ENCODE data around the gene C2orf76. TPM values are rescaled to one million over a fixed set of nuclear protein-coding genes. Genes with fewer than 3 reads are reported as not detected.
A peak's percentile ranks its signal among the peaks of the same experiment; 100 is the strongest.
"Not testable (repeated sequence)": the region's sequence is repeated elsewhere in the genome, so short reads cannot be mapped to it uniquely, and the experiment has no call there.

C2orf76 gene
- total RNA-seq, 2 experiments from 2014 or later, result 8.9 to 9.9 TPM

DNA sequence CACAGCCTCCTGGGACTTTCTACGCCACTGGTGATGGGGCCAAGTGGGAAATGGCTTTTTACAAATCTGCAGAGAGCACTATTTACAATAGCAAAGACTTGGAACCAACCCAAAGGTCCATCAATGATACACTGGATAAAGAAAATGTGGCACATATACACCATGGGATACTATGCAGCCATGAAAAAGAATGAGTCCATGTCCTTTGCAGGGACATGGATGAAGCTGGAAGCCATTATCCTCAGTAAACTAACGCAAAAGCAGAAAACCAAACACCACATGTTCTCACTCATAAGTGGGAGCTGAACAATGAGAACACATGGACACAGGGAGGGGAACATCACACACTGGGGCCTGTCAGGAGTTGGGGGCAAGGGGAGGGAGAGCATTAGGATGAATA, 88.2 kb downstream of the C2orf76 start:
- POLR2A ChIA-PET; DNase-seq; H3K9me3 Mint-ChIP-seq (ENCODE audit: low read depth); H3K27me3 Mint-ChIP-seq; H3K27ac Mint-ChIP-seq; CTCF ChIA-PET; intact Hi-C loops (cut with DNase I, micrococcal nuclease); H3K4me1 Mint-ChIP-seq; H3K36me3 Mint-ChIP-seq (ENCODE audit: low read depth); H3K4me3 Mint-ChIP-seq; ATAC-seq: not testable (repeated sequence)

DNA sequence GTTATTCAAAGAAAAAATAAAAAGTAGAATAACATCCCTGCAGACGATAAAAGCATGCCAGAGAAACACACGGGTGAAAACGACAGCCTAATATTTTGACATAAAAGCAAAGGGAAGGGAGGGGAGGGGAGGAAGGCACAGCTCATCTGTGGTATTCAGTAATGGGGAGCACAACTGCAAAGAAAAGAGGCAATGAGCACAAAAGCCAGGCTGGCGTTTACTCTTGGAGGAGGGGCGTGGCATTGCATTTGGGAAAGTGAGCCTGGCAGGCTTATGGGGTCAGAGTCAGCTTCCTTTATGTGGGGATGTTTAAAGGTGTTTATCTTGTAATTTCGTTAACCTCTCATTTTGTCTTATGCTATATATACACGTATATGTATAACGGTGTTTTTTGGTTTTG, 89.8 kb downstream of the C2orf76 start:
- Mint-ChIP-seq H3K27ac (no peak overlapping the region), H3K4me1 (no peaks in the 10 kb centered on the region), H3K4me3 (no peak overlapping the region), H3K36me3 (ENCODE audit: low read depth) (no peaks in the 10 kb centered on the region), H3K9me3 (ENCODE audit: low read depth) (no peaks in the 10 kb centered on the region), H3K27me3 (peaks cover 2% of the 10 kb centered on the region)
- ChIA-PET CTCF (interaction anchor here (0.6 kb wide), 1 partner anchor 42 kb away, joined by 3 read pairs; no protein-coding TSS in a partner anchor), POLR2A (no interaction called here)
- intact Hi-C loops (cut with DNase I, micrococcal nuclease), result no loop called here
- ATAC-seq (no peak), DNase-seq (no peak)

DNA sequence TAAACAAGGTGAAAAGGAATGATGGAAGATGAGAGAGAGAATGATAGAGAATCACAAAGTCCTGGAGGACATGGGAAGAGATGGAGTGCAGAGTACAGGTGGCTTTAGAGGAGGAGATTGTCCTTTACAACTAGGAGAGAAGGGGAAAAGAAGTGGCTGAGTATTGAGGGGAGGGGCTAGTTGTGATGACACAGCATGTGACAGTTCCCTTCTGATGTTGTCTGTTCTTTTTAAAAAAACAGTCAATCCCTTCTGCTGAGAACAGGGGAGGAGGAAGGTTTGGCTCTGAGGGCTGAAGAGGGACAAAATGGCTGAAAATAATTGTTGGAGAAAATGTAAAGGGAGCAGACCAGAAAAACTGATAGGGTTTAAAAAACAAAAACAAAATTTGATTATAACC, 99.0 kb downstream of the C2orf76 start:
- no peak for DNase-seq
- CTCF ChIA-PET, result interaction anchor here (1.8 kb wide), 1 partner anchor 386 kb away, joined by 8 read pairs; no protein-coding TSS in a partner anchor
- POLR2A ChIA-PET, result no interaction called here
- no peak overlapping the region for H3K27ac Mint-ChIP-seq
- peaks cover under 1% of the 10 kb centered on the region for H3K27me3 Mint-ChIP-seq
- no peak for ATAC-seq
- no peaks in the 10 kb centered on the region for H3K36me3 Mint-ChIP-seq (ENCODE audit: low read depth)
- intact Hi-C loops (cut with DNase I, micrococcal nuclease), result loop anchor here (5.0 kb wide), 2 partner anchors 255 to 385 kb away; no protein-coding TSS in a partner anchor
- no peaks in the 10 kb centered on the region for H3K4me1 Mint-ChIP-seq
- no peak overlapping the region for H3K4me3 Mint-ChIP-seq
- no peaks in the 10 kb centered on the region for H3K9me3 Mint-ChIP-seq (ENCODE audit: low read depth)

DNA sequence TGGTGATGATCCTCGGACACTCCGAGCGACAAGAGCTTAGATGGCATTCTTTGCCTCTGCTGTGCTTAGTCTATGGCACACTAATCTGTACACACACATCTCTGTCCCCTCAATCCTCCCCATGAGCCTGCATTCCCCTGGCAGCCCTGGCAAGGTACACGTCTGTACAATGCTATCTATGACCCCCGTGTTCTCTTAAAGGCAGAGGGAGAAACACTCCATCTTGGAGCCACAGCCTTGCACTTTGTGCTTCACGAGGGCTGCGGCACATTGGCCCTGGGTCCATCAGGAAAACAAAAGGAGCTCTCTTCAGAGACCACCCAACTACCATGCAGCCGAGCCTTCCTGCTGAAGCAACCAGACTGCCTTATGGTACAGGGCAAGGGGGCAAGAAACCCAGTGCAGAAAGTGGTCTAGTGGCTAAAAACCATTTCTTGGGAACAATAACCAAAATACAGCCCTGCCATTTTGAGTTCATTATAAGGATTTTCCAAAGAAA, 100.5 kb downstream of the C2orf76 start:
- no peak overlapping the region for H3K4me3 Mint-ChIP-seq
- no peaks in the 10 kb centered on the region for H3K27me3 Mint-ChIP-seq
- H3K9me3 Mint-ChIP-seq (ENCODE audit: low read depth), result no peaks in the 10 kb centered on the region
- no peaks in the 10 kb centered on the region for H3K4me1 Mint-ChIP-seq
- ATAC-seq (no peak), DNase-seq (no peak)
- ChIA-PET CTCF (interaction anchor here (0.6 to 1.8 kb wide), 6 partner anchors 14 to 385 kb away, joined by 3 to 8 read pairs (median 4); no protein-coding TSS in a partner anchor), POLR2A (no interaction called here)
- no peak overlapping the region for H3K27ac Mint-ChIP-seq
- intact Hi-C loops (cut with DNase I, micrococcal nuclease), result loop anchor here (5.0 kb wide), 2 partner anchors 254 to 384 kb away; no protein-coding TSS in a partner anchor
- H3K36me3 Mint-ChIP-seq (ENCODE audit: low read depth), result no peaks in the 10 kb centered on the region

DNA sequence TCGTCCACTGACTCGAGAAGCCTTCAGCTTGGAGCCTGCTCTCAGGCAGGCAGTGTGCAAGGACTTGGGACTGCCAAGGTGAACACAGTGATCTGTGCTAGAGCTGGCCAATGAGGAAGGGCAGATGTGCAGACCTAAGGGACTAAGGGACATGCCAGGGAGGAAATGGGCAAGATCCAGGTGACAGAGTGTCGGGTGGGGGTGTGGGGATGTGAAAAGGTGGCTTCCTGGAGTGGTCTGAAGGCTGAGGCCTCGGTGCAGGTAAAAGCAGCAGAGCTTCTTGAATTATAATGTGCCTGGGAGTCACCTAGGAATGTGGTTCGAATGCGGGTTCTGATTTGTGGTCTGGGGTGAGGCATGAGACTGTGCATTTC, 101.0 kb downstream of the C2orf76 start:
- Mint-ChIP-seq H3K4me3 (no peak overlapping the region), H3K27ac (no peak overlapping the region), H3K9me3 (ENCODE audit: low read depth) (no peaks in the 10 kb centered on the region), H3K36me3 (ENCODE audit: low read depth) (no peaks in the 10 kb centered on the region), H3K4me1 (no peaks in the 10 kb centered on the region), H3K27me3 (no peaks in the 10 kb centered on the region)
- ATAC-seq (no peak), DNase-seq (no peak)
- intact Hi-C loops (cut with DNase I, micrococcal nuclease), result loop anchor here (1.0 to 5.0 kb wide), 3 partner anchors 253 to 383 kb away; no protein-coding TSS in a partner anchor
- ChIA-PET CTCF (interaction anchor here (1.1 to 1.8 kb wide), 5 partner anchors 14 to 384 kb away, joined by 3 to 8 read pairs (median 5); no protein-coding TSS in a partner anchor), POLR2A (no interaction called here)

DNA sequence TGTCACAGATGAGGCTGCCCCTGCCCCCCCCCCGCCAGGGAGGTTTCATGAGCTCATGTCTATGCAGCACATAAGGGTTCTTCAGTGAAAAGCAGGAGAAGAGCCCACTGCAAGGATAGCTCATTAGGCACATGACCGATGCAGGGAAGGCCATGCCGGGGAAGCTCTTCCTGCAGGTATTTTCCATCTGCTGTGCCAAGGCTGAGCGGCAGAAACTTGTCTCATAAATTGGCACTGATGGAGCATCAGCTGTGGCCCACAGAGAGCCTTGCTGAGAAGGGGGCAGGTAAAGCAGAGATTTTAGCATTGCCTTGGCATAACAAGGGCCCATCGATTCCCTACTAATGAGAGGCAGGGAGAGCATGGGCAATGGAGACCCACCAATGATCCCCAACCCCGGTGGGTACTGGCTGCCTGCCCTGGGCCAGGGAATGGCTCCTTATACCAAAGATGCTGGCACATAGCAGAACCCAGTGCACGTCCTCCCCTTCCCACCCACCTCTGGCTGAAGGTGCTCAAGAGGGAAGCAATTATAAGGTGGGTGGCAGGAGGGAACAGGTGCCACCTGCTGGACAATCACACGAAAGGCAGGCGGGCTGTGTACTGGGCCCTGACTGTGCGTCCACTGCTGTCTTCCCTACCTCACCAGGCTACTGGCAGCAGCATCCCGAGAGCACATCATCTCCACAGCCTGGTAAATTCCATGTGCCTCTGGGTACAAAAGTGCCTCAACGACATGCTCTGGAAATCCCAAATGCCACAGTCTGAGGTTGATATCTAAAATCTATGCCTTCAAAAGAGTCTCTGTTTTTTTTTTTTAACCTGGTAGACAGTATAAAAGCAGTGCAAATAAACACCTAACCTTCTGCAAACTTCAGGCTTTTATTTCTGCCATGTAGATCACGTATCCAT, 101.6 kb downstream of the C2orf76 start:
- CTCF ChIA-PET, result interaction anchor here (0.6 to 2.0 kb wide), 6 partner anchors 15 to 421 kb away, joined by 3 to 10 read pairs (median 4); no protein-coding TSS in a partner anchor
- H3K36me3 Mint-ChIP-seq (ENCODE audit: low read depth), result no peaks in the 10 kb centered on the region
- no peaks in the 10 kb centered on the region for H3K9me3 Mint-ChIP-seq (ENCODE audit: low read depth)
- POLR2A ChIA-PET, result no interaction called here
- intact Hi-C loops (cut with DNase I, micrococcal nuclease), result loop anchor here (1.0 to 5.0 kb wide), 3 partner anchors 253 to 383 kb away; no protein-coding TSS in a partner anchor
- no peak overlapping the region for H3K4me3 Mint-ChIP-seq
- H3K4me1 Mint-ChIP-seq, result no peaks in the 10 kb centered on the region
- H3K27ac Mint-ChIP-seq, result no peak overlapping the region
- peak; percentile 62 for DNase-seq
- ATAC-seq, result peak; percentile 74
- H3K27me3 Mint-ChIP-seq, result no peaks in the 10 kb centered on the region

DNA sequence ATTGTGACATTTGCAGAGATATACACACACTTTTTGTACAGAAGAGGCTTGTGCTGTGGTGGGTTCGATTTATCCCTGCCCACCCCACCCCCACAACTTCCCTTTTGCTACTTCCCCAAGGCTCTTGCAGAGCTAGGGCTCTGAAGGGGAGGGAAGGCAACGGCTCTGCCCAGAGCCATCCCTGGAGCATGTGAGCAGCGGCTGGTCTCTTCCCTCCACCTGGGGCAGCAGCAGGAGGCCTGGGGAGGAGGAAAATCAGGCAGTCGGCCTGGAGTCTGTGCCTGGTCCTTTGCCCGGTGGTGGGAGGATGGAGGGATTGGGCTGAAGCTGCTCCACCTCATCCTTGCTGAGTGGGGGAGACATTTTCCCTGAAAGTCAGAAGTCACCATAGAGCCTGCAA, 103.0 kb downstream of the C2orf76 start:
- Mint-ChIP-seq H3K36me3 (ENCODE audit: low read depth) (no peaks in the 10 kb centered on the region), H3K27me3 (no peaks in the 10 kb centered on the region), H3K4me3 (no peak overlapping the region), H3K9me3 (ENCODE audit: low read depth) (no peaks in the 10 kb centered on the region), H3K4me1 (no peaks in the 10 kb centered on the region), H3K27ac (no peak overlapping the region)
- POLR2A ChIA-PET, result no interaction called here
- intact Hi-C loops (cut with DNase I, micrococcal nuclease), result no loop called here
- ATAC-seq (no peak), DNase-seq (no peak)
- CTCF ChIA-PET, result interaction anchor here (0.6 to 2.0 kb wide), 3 partner anchors 15 to 381 kb away, joined by 3 to 10 read pairs (median 3); no protein-coding TSS in a partner anchor

DNA sequence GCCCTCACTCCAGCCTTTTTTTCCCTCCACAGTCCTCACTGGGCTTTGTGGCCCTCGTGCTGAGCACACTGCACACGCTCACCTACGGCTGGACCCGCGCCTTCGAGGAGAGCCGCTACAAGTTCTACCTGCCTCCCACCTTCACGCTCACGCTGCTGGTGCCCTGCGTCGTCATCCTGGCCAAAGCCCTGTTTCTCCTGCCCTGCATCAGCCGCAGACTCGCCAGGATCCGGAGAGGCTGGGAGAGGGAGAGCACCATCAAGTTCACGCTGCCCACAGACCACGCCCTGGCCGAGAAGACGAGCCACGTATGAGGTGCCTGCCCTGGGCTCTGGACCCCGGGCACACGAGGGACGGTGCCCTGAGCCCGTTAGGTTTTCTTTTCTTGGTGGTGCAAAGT, 103.6 kb downstream of the C2orf76 start:
- H3K36me3 Mint-ChIP-seq (ENCODE audit: low read depth), result no peaks in the 10 kb centered on the region
- H3K4me1 Mint-ChIP-seq, result no peaks in the 10 kb centered on the region
- DNase-seq (no peak), ATAC-seq (no peak)
- H3K9me3 Mint-ChIP-seq (ENCODE audit: low read depth), result no peaks in the 10 kb centered on the region
- no peaks in the 10 kb centered on the region for H3K27me3 Mint-ChIP-seq
- H3K4me3 Mint-ChIP-seq, result no peak overlapping the region
- ChIA-PET CTCF (interaction anchor here (2.0 kb wide), 1 partner anchor 381 kb away, joined by 10 read pairs; no protein-coding TSS in a partner anchor), POLR2A (no interaction called here)
- H3K27ac Mint-ChIP-seq, result no peak overlapping the region
- intact Hi-C loops (cut with DNase I, micrococcal nuclease), result no loop called here

DNA sequence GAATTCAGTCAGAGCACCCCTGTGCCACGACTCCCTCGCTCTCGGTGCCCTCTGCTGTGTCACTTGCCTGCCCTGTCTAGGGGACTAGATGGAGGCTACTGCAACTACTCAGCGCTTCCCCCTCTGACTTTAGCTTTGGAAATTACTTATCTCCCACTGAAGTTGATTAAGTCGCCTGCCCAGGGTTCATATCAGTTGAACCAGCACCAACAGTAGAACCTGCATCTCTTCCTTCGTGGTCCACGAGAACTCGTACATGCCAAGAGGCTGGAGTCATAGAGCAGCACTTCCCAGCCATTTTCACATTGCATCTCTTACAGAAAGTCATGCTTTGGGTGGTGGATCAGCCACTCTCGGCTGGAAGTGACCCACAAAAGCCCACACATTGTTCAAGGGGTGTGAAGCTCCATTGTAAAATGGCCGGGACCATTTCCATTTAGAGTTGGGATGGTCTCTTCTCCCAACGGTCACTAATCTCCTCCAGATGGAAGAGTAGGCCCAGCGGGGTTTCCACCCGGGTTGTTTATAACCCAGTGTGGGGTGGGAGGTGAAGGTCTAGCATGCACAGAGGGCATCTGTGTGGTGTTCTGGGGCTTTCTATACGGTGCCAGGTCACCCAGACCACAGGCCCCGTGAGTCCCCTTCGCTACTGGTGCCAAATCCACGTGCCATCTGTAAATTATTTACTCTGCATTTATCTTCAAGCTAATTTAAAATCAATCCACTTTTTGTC, 105.0 kb downstream of the C2orf76 start:
- intact Hi-C loops (cut with DNase I, micrococcal nuclease), result no loop called here
- ChIA-PET POLR2A (no interaction called here), CTCF (no interaction called here)
- Mint-ChIP-seq H3K27me3 (no peaks in the 10 kb centered on the region), H3K36me3 (ENCODE audit: low read depth) (no peaks in the 10 kb centered on the region), H3K4me3 (no peak overlapping the region), H3K27ac (no peak overlapping the region), H3K4me1 (no peaks in the 10 kb centered on the region), H3K9me3 (ENCODE audit: low read depth) (no peaks in the 10 kb centered on the region)
- DNase-seq (no peak), ATAC-seq (no peak)

DNA sequence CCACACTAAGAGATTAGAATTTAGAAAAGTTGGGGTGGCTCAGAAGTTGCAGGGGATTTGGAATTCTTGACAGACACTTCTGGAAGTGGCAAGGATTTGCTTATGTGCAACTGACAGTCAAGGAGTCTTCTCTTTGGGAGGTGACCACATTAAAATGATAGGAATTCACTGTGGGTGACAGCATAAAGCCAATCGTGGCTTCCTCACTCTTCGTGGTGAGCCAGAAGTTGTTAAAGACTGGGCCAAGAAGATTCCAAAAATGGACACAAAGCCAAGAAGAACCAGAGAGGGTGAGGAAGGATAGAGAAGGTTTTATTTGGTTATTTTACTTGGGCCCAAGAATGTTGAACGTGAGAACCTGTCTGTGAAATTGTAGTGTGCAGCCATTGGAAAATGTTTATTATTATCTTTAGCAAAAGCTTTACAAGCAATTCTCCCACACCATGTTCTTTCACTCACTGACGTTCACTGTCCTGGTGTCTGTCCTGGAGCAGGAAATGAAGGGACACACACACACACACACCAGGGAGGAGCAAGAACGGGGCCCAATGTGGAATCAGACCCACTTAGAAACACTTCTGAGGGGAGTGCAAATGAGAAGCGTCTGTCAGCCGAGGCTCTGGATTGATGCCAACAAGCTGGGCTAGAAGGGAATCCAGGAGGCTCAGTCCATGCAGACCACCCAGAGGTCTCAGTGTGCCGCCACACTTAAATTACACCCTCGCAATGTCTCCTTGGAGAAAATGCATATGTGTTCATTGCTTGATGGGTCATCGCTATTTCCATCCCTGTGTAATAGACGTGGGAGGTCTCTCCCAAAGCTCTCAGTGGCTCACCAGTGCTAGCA, 105.8 kb downstream of the C2orf76 start:
- no peaks in the 10 kb centered on the region for H3K9me3 Mint-ChIP-seq (ENCODE audit: low read depth)
- no peaks in the 10 kb centered on the region for H3K27me3 Mint-ChIP-seq
- no peaks in the 10 kb centered on the region for H3K4me1 Mint-ChIP-seq
- POLR2A ChIA-PET, result no interaction called here
- H3K4me3 Mint-ChIP-seq, result no peak overlapping the region
- no peak for DNase-seq
- H3K36me3 Mint-ChIP-seq (ENCODE audit: low read depth), result no peaks in the 10 kb centered on the region
- H3K27ac Mint-ChIP-seq, result no peak overlapping the region
- intact Hi-C loops (cut with DNase I, micrococcal nuclease), result no loop called here
- CTCF ChIA-PET, result no interaction called here
- no peak for ATAC-seq
